HCT116 (cell line): ENCODE measurements around the gene HMCN1.

Experiments used
- CTCF ChIP-seq, 3 experiments: fragments of 200-600 bp in 1 of 3; sonication (generic) in 1 of 3; IDR thresholded peaks in 2 of 3; conservative IDR thresholded peaks in 1 of 3; 2 replicates each; pipeline ENCODE4 v1.5.1; 2012 to 2017; ENCODE audit warnings: low read depth in 2 of 3, low read length in 2 of 3, antibody characterized with exemption in 1 of 3, borderline replicate concordance in 1 of 3, control low read depth in 1 of 3, mild to moderate bottlenecking in 1 of 3, mixed read lengths in 1 of 3, mixed run types in 1 of 3, moderate library complexity in 1 of 3; ENCODE audit not compliant: insufficient read depth in 1 of 3
- JUND ChIP-seq: IDR thresholded peaks from 2 replicates; pipeline ENCODE4 v1.6.1; 2012
- POLR2A ChIP-seq: IDR thresholded peaks from 2 replicates; pipeline ENCODE4 v1.7.0; 2011; ENCODE audit warnings: borderline replicate concordance; ENCODE audit not compliant: insufficient read depth, insufficient read length; ENCODE audit errors: extremely low read depth
- POLR2AphosphoS5 ChIP-seq: IDR thresholded peaks from 2 replicates; pipeline ENCODE4 v1.6.1; 2011; ENCODE audit warnings: mild to moderate bottlenecking, low read depth, low read length, moderate library complexity
- REST ChIP-seq: IDR thresholded peaks from 2 replicates; pipeline ENCODE4 v1.6.1; 2012; ENCODE audit warnings: low read depth
- TCF7L2 ChIP-seq: IDR thresholded peaks from 2 replicates; pipeline ENCODE4 v1.7.0; 2011; ENCODE audit warnings: borderline replicate concordance, inconsistent platforms; ENCODE audit not compliant: insufficient read depth, insufficient read length; ENCODE audit errors: extremely low read depth
- ZFX ChIP-seq: fragments of 450-650 bp; IDR thresholded peaks from 2 replicates; pipeline ENCODE4 v1.6.1; 2017

DNA sequence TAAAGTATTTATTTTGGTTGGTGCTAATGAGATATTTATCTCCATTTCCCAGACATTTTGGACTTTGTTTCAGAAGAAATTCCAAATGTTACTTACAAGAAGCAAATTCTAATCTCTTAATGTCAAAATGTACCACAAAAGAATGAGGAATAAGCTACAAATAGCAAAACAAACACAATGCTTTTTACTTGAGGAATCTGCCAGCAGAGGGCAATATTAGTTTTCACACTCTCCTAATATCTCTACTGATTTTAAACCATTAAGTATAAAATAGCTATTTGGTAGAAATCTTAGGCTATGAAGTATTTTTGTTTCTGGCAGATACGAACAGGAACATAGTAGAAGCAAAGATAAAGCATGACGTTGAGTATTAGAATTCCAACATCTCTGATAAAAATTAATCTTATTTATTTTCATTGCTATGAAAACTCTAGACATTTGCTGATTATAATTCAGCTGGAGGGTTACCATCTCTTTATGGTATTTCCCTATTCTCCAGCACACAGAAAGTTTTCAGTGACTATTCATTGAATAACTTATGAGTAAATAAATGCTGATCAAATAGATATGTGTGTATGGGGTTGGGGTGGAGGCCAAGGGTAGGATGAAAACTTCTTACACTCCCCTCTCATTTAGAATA lies 13.4 kb upstream of the HMCN1 start:
- TF ChIP-seq POLR2A, result no peak
- peak; percentile 36 to 78 (median 39); a peak in 5 of 6 replicates for TF ChIP-seq CTCF (IDR thresholded peaks at IDR 0.05 in 2 of 3, conservative IDR thresholded peaks at IDR 0.05 in 1 of 3; ENCODE audit: borderline replicate concordance in 1 of 3, insufficient read depth in 1 of 3, low read depth in 2 of 3, low read length in 2 of 3)
- TF ChIP-seq ZFX, result no peak
- no peak for TF ChIP-seq TCF7L2
- TF ChIP-seq POLR2AphosphoS5, result no peak
- no peak for TF ChIP-seq REST
- no peak for TF ChIP-seq JUND
